ENCODE results near the gene SWAP70.
A peak's percentile ranks its signal among the peaks of the same experiment; 100 is the strongest.
"Not testable (repeated sequence)": the region's sequence is repeated elsewhere in the genome, so short reads cannot be mapped to it uniquely, and the experiment has no call there.

Gene SWAP70

DNA sequence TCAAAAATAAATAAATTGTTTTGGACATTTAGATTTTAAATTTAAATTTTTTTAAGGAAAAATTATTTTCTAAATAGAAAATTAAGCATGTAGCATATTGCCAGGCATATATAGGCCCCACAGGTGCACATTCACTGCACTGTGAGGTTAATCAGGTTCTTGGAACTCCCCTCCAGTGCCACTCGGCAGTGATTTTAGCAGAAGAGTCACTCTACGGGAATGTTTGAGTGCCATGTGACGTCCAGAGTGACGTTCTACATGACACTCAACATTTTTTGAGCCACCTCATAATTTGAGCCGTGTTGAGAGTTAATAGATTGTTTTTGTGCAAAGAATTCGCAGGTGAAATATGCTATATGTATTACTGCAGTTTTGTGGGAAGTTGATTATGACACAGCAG is 77.4 kb downstream of the SWAP70 start:
- TF ChIP-seq, protein P1, sequence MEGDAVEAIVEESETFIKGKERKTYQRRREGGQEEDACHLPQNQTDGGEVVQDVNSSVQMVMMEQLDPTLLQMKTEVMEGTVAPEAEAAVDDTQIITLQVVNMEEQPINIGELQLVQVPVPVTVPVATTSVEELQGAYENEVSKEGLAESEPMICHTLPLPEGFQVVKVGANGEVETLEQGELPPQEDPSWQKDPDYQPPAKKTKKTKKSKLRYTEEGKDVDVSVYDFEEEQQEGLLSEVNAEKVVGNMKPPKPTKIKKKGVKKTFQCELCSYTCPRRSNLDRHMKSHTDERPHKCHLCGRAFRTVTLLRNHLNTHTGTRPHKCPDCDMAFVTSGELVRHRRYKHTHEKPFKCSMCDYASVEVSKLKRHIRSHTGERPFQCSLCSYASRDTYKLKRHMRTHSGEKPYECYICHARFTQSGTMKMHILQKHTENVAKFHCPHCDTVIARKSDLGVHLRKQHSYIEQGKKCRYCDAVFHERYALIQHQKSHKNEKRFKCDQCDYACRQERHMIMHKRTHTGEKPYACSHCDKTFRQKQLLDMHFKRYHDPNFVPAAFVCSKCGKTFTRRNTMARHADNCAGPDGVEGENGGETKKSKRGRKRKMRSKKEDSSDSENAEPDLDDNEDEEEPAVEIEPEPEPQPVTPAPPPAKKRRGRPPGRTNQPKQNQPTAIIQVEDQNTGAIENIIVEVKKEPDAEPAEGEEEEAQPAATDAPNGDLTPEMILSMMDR (IDR thresholded peaks at IDR 0.05; ENCODE audit: low read depth, low read length): no peak
- DNase-seq (ENCODE audit: extremely low read depth, low read depth): no peak

GRCh38 chr11:9743512-9743911 is 79.6 kb downstream of the SWAP70 start:
- DNase-seq (ENCODE audit: extremely low read depth, low read depth): not testable (repeated sequence)

DNA sequence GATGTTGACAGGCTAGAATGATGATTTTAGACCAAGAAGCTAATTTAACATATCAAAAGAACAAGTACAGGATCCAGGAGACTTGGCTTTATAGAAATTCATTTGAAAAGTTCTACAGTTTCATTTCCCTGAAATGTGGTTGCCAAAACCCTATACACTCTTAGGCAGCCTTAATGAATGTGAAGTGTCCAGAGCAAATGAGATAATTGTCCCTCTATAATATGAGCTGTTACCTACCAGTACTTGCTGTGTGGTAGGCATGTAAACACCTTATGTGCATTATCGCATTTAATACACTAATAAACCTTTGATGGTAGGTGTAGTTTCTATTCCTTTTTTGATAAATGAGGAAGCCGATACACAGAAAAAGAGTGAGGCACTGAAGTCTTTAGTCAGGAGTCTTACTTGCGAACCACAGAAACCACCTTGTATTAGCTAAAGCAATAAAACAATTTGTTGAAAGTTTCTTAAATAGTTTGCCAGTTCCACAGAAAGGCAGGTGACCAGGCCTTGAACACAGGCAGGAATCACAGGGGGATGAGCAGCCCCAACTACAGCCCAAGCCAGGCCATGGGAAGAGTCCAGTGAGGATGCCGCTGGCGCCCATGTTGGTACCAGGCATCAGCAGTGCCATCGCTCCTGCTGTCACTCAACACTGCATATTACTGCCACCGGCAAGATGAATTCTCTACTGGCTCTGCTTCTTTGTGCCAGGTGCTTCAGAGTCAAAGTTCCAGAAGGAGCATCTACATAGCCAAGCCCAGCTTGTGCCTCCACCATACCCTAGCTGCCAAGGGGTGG is 81.7 kb downstream of the SWAP70 start:
- TF ChIP-seq, protein P1 (IDR thresholded peaks at IDR 0.05; ENCODE audit: low read depth, low read length): no peak
- no peak for DNase-seq (ENCODE audit: extremely low read depth, low read depth)

DNA sequence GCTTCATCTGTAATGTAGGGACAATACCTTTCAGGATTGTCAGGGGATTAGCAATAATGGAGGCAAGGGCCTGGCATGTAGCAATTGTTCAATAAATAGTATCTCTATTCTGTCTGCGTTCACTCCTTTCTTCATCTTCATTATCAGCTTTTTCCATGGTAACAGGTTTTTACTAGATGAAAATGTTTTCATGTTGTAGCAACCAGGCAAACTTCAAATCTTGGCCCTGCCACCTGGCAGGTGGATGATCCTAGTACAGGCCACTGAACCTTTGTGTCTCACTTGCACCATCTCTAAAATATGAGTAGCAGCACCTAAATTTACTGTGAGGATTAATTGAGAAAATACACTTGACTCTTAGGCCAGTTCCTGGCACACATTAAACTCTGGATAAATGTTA is 83.4 kb downstream of the SWAP70 start:
- DNase-seq (ENCODE audit: extremely low read depth, low read depth): no peak
- TF ChIP-seq, protein P1 (IDR thresholded peaks at IDR 0.05; ENCODE audit: low read depth, low read length): no peak

- TF ChIP-seq, protein P1 (IDR thresholded peaks at IDR 0.05; ENCODE audit: low read depth, low read length): no peak
- DNase-seq (ENCODE audit: extremely low read depth, low read depth): no peak
These were observed 84.0 kb downstream of the SWAP70 start for GRCh38 chr11:9747828-9748227.

- TF ChIP-seq, protein P1 (IDR thresholded peaks at IDR 0.05; ENCODE audit: low read depth, low read length): peak; percentile 57
- DNase-seq (ENCODE audit: extremely low read depth, low read depth): peak; percentile 34
These were observed 84.6 kb downstream of the SWAP70 start for GRCh38 chr11:9748361-9748970.

GRCh38 chr11:9750551-9750950 is 86.7 kb downstream of the SWAP70 start:
- TF ChIP-seq, protein P1 (IDR thresholded peaks at IDR 0.05; ENCODE audit: low read depth, low read length): no peak
- no peak for DNase-seq (ENCODE audit: extremely low read depth, low read depth)

Data from AG09319 (cell line).